Fibroblast of lung (primary cell): ENCODE data around the gene APPL1.

Experiments used
- CTCF ChIP-seq, 2 donors: IDR thresholded peaks in 1 of 2; conservative IDR thresholded peaks in 1 of 2; 1 replicate in 1 of 2; 2 replicates in 1 of 2; pipeline ENCODE4 v1.5.1; 2011 to 2012; ENCODE audit warnings: low read length in 2 of 2, control low read depth in 1 of 2, inconsistent platforms in 1 of 2, low read depth in 1 of 2, mild to moderate bottlenecking in 1 of 2
- EZH2 ChIP-seq: IDR thresholded peaks from 2 replicates; pipeline ENCODE4 v1.5.1; 2012; ENCODE audit warnings: low read length, control low read depth, mild to moderate bottlenecking; ENCODE audit errors: missing control alignments

GRCh38 chr3:57230006-57230405 lies 2.5 kb downstream of the APPL1 start:
- no peak for TF ChIP-seq CTCF (conservative IDR thresholded peaks at IDR 0.05 in 1 of 2, IDR thresholded peaks at IDR 0.05 in 1 of 2; ENCODE audit: low read depth in 1 of 2, low read length in 2 of 2)
- TF ChIP-seq EZH2, result no peak
